Effector CD8-positive, alpha-beta T cell (primary cell): ENCODE measurements around the gene MAP2K3.

Source experiments
- DNase-seq: peaks from one replicate; lab custom pipeline; 2025; lab: John Stamatoyannopoulos, UW

The MAP2K3 gene

GRCh38 chr17:21252796-21253645, 31.5 kb upstream of the MAP2K3 start, which contains the start of gene NATD1:
NATD1 (minus strand) TSS chr17:21253410; CDS start chr17:21253264, 146 bp downstream.
- peak; percentile 75 for DNase-seq

- no peak for DNase-seq
Observed at GRCh38 chr17:21253646-21254441, 30.7 kb upstream of the MAP2K3 start.

GRCh38 chr17:21258593-21258992, 25.9 kb upstream of the MAP2K3 start:
- no peak for DNase-seq

GRCh38 chr17:21262259-21262993, 22.1 kb upstream of the MAP2K3 start:
- no peak for DNase-seq

- DNase-seq = no peak
Observed at GRCh38 chr17:21263376-21263775, 21.1 kb upstream of the MAP2K3 start.

GRCh38 chr17:21268596-21269188, 15.8 kb upstream of the MAP2K3 start:
- DNase-seq = no peak

GRCh38 chr17:21269394-21269793, 15.1 kb upstream of the MAP2K3 start:
- DNase-seq = no peak

- DNase-seq = no peak
Observed at GRCh38 chr17:21271454-21272183, 12.9 kb upstream of the MAP2K3 start.

- DNase-seq = no peak
Observed at GRCh38 chr17:21272250-21272649, 12.3 kb upstream of the MAP2K3 start.

- DNase-seq = no peak
Observed at GRCh38 chr17:21272881-21273792, 11.4 kb upstream of the MAP2K3 start.

GRCh38 chr17:21275047-21275578, 9.4 kb upstream of the MAP2K3 start:
- no peak for DNase-seq

- peak; percentile 88 for DNase-seq
Observed at GRCh38 chr17:21275579-21276263, 8.8 kb upstream of the MAP2K3 start.

- no peak for DNase-seq
Observed at GRCh38 chr17:21276264-21276588, 8.3 kb upstream of the MAP2K3 start.

- DNase-seq = no peak
Observed at GRCh38 chr17:21277332-21277731, 7.2 kb upstream of the MAP2K3 start.

GRCh38 chr17:21278450-21279197, 5.9 kb upstream of the MAP2K3 start:
- DNase-seq = no peak

- DNase-seq = no peak
Observed at GRCh38 chr17:21279198-21279535, 5.3 kb upstream of the MAP2K3 start.

- DNase-seq = no peak
Observed at GRCh38 chr17:21279582-21279981, 4.9 kb upstream of the MAP2K3 start.

- peak; percentile 79 for DNase-seq
Observed at GRCh38 chr17:21280081-21280518, 4.4 kb upstream of the MAP2K3 start.

- DNase-seq = no peak
Observed at GRCh38 chr17:21282231-21282630, 2.3 kb upstream of the MAP2K3 start.
